Measurements from ENCODE around the gene FAM177A1. TPM values are rescaled to one million over a fixed set of nuclear protein-coding genes. Genes with fewer than 3 reads are reported as not detected.
"Not testable (repeated sequence)": the region's sequence is repeated elsewhere in the genome, so short reads cannot be mapped to it uniquely, and the experiment has no call there.

Gene FAM177A1
- total RNA-seq, 2 experiments from 2014 or later, result 40.1 to 40.7 TPM

- no peak overlapping the region for H3K27ac Mint-ChIP-seq
- H3K36me3 Mint-ChIP-seq, result peaks cover 14% of the 10 kb centered on the region
- H3K9me3 Mint-ChIP-seq (ENCODE audit: low read depth), result no peaks in the 10 kb centered on the region
- ATAC-seq, result no peak
- CTCF ChIA-PET, result no interaction called here
- H3K27me3 Mint-ChIP-seq, result no peaks in the 10 kb centered on the region
- no peak for DNase-seq
- H3K4me1 Mint-ChIP-seq, result no peaks in the 10 kb centered on the region
- no peak overlapping the region for H3K4me3 Mint-ChIP-seq
Observed at GRCh38 chr14:35078082-35078481, 32.0 kb downstream of the FAM177A1 start.

- DNase-seq (no peak), ATAC-seq (no peak)
- H3K27me3 Mint-ChIP-seq, result no peaks in the 10 kb centered on the region
- no peaks in the 10 kb centered on the region for H3K4me1 Mint-ChIP-seq
- H3K4me3 Mint-ChIP-seq, result no peak overlapping the region
- H3K27ac Mint-ChIP-seq, result no peak overlapping the region
- no peaks in the 10 kb centered on the region for H3K9me3 Mint-ChIP-seq (ENCODE audit: low read depth)
- peaks cover 17% of the 10 kb centered on the region for H3K36me3 Mint-ChIP-seq
- CTCF ChIA-PET, result no interaction called here
Observed at GRCh38 chr14:35079742-35080141, 33.7 kb downstream of the FAM177A1 start.

DNA sequence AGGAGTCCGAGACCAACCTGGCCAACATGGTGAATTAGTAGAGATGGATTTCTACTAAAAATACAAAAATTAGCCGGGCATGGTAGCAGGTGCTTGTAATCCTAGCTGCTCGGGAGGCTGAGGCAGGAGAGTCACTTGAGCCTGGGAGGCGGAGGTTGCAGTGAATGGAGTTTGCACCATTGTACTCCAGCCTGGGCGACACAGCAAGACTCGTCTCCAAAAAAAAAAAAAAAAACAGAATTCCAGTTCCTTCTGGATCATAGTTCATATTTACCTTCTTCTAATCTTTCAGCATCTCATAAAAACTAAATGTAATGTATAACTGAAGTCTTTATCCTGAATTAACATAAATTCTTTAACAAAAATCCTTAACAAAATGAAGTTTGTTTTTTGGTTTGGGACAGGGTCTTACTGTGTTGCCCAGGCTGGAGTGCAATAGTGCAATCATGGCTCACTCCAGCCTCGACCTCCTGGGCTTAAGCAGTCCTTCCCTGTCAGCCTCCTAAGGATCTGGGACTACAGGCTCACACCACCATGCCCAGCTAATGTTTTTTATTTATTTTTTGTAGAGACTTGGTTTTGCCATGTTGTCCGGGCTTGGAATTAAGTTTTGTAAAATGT is 37.6 kb downstream of the FAM177A1 start:
- CTCF ChIA-PET, result interaction anchor here (0.7 kb wide), 2 partner anchors 69 to 411 kb away, joined by 3 read pairs; no protein-coding TSS in a partner anchor
- H3K4me3 Mint-ChIP-seq, result no peak overlapping the region
- ATAC-seq, result no peak
- no peaks in the 10 kb centered on the region for H3K4me1 Mint-ChIP-seq
- no peak overlapping the region for H3K27ac Mint-ChIP-seq
- peaks cover 34% of the 10 kb centered on the region for H3K36me3 Mint-ChIP-seq
- no peaks in the 10 kb centered on the region for H3K27me3 Mint-ChIP-seq
- H3K9me3 Mint-ChIP-seq (ENCODE audit: low read depth), result no peaks in the 10 kb centered on the region
- DNase-seq, result no peak

GRCh38 chr14:35085441-35085840 is 39.4 kb downstream of the FAM177A1 start:
- no peak for ATAC-seq
- H3K36me3 Mint-ChIP-seq, result peaks cover 32% of the 10 kb centered on the region
- H3K27me3 Mint-ChIP-seq, result no peaks in the 10 kb centered on the region
- H3K4me3 Mint-ChIP-seq, result no peak overlapping the region
- CTCF ChIA-PET, result no interaction called here
- no peaks in the 10 kb centered on the region for H3K4me1 Mint-ChIP-seq
- H3K27ac Mint-ChIP-seq, result no peak overlapping the region
- no peak for DNase-seq
- H3K9me3 Mint-ChIP-seq (ENCODE audit: low read depth), result no peaks in the 10 kb centered on the region

DNA sequence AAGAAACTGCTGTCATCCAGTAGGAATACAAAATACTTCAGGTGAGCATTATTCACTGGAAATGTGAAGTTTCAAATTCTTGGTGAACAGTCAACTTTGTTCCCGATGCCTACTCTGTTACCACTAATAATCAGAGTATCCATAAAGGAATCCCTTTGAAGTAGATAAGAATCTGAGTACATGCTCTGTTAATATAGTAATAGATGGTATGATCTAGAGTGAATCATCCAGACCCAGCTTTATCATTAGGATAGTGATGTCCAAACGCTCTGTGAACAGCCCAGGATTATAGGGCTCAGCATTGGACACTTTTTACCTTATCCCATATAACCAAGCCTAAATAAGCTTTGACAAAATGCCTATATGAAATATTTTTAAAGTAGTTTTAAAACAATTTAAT is 42.4 kb downstream of the FAM177A1 start:
- no peaks in the 10 kb centered on the region for H3K9me3 Mint-ChIP-seq (ENCODE audit: low read depth)

DNA sequence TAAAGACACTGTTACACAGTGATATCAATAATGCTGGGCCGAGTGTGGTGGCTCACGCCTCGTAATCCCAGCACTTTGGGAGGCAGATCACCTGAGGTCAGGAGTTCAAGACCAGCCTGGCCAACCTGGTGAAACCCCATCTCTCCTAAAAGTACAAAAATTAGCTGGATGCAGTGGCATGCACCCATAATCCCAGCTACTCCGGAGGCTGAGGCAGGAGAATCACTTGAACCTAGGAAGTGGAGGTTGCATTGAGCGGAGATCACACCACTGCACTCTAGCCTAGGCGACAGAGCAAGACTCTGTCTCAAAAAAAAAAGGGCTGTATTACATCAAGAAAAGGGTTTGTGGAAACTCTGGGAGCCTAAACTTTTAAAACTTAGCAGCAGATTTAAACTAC is 48.6 kb downstream of the FAM177A1 start:
- H3K9me3 Mint-ChIP-seq (ENCODE audit: low read depth); H3K27me3 Mint-ChIP-seq; H3K4me3 Mint-ChIP-seq; DNase-seq; H3K27ac Mint-ChIP-seq; ATAC-seq; H3K4me1 Mint-ChIP-seq: not testable (repeated sequence)
- CTCF ChIA-PET, result interaction anchor here (1.1 to 1.5 kb wide), 2 partner anchors 12 to 63 kb away, joined by 3 to 4 read pairs; no protein-coding TSS in a partner anchor
- peaks cover 44% of the 10 kb centered on the region for H3K36me3 Mint-ChIP-seq

More for the DNA sequence above, 42.4 kb downstream of the FAM177A1 start:
- Mint-ChIP-seq H3K4me3 (no peak overlapping the region), H3K27ac (no peak overlapping the region), H3K27me3 (no peaks in the 10 kb centered on the region), H3K36me3 (peaks cover 42% of the 10 kb centered on the region), H3K4me1 (no peaks in the 10 kb centered on the region)
- CTCF ChIA-PET, result no interaction called here
- DNase-seq, result no peak
- ATAC-seq, result no peak

DNA sequence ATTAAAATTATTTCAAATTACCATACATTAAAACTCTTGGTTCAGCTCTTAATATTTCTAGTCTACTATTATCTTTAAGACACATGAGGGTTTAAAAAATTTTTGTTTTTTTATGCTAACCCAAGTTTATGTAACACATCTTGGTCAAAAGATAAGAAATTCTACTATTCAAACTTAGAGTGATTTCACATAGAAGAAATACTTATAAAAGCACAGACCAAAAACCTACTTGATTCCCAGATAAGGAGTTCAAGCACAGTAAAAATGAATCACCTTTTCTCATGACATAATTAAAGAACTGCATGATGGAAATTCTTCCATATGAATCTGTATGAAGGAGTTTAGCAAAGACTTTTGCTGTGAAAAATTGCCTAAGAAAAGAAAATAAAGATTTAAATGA is 61.8 kb downstream of the FAM177A1 start:
- CTCF ChIA-PET, result no interaction called here
- no peaks in the 10 kb centered on the region for H3K27me3 Mint-ChIP-seq

DNA sequence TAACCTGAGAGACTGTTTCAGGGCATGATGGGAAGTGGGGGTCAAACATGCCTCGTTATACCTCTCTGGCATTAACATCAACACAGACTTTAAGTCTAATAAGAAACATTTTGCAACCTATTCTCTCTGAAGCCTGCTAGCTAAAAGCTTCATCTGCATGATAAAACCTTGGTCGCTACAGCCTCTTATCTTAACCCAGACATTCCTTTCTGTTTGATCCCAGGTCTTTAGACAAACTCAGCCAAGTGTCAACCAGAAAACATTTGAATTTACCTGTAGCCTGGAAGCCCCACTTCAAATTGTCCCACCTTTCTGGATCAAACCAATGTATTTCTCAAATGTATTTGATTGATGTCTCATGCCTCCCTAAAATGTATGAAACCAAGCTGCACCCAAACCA is 66.6 kb downstream of the FAM177A1 start:
- Mint-ChIP-seq H3K4me1 (peaks cover 11% of the 10 kb centered on the region), H3K27ac (no peak overlapping the region), H3K9me3 (ENCODE audit: low read depth) (no peaks in the 10 kb centered on the region), H3K36me3 (peaks cover 51% of the 10 kb centered on the region), H3K4me3 (no peak overlapping the region), H3K27me3 (no peaks in the 10 kb centered on the region)
- ATAC-seq (no peak), DNase-seq (no peak)
- CTCF ChIA-PET, result no interaction called here

More for the DNA sequence above, 61.8 kb downstream of the FAM177A1 start:
- Mint-ChIP-seq H3K9me3 (ENCODE audit: low read depth) (no peaks in the 10 kb centered on the region), H3K4me1 (peaks cover 3% of the 10 kb centered on the region), H3K27ac (no peak overlapping the region), H3K36me3 (peaks cover 48% of the 10 kb centered on the region), H3K4me3 (no peak overlapping the region)
- ATAC-seq (no peak), DNase-seq (no peak)

DNA sequence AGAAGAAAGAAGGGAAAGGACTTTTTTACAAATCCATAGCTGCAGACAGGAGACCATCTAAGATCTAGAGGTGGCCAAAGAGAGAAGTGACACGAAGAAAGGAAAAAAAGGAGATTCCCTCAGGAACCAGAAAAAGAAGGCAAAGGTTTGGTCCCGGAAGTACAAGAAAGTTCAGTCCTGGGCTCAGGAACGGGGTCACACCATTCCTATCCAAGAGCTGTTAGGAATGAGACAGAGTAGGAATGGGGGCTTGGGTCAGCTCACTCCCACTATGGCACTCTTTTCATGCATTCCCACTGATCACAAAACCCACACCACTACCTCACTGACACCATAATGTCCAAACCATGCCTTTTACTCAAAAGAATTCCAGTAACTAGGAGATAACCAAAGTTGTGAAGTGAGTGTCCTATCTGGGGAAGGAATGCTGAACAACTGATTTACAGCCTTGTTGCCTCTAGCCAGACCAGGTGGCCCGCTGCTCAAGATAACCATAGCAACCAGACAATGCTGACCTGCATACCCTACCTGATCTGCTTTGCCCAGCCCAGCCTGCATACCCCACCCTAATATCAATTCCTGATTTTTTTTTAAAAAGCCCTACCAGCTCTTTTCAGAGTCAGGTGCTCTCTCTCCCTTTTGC is 67.4 kb downstream of the FAM177A1 start:
- Mint-ChIP-seq H3K4me1 (peaks cover 16% of the 10 kb centered on the region), H3K27ac (no peak overlapping the region), H3K36me3 (peaks cover 50% of the 10 kb centered on the region), H3K4me3 (no peak overlapping the region), H3K9me3 (ENCODE audit: low read depth) (no peaks in the 10 kb centered on the region), H3K27me3 (no peaks in the 10 kb centered on the region)
- no peak for ATAC-seq
- CTCF ChIA-PET, result no interaction called here
- no peak for DNase-seq

- H3K27ac Mint-ChIP-seq, result no peak overlapping the region
- H3K27me3 Mint-ChIP-seq, result no peaks in the 10 kb centered on the region
- H3K4me1 Mint-ChIP-seq, result peaks cover 20% of the 10 kb centered on the region
- no peak overlapping the region for H3K4me3 Mint-ChIP-seq
- H3K9me3 Mint-ChIP-seq (ENCODE audit: low read depth), result no peaks in the 10 kb centered on the region
- ATAC-seq (no peak), DNase-seq (no peak)
- CTCF ChIA-PET, result no interaction called here
- peaks cover 53% of the 10 kb centered on the region for H3K36me3 Mint-ChIP-seq
Observed at GRCh38 chr14:35114036-35114435, 68.0 kb downstream of the FAM177A1 start.

DNA sequence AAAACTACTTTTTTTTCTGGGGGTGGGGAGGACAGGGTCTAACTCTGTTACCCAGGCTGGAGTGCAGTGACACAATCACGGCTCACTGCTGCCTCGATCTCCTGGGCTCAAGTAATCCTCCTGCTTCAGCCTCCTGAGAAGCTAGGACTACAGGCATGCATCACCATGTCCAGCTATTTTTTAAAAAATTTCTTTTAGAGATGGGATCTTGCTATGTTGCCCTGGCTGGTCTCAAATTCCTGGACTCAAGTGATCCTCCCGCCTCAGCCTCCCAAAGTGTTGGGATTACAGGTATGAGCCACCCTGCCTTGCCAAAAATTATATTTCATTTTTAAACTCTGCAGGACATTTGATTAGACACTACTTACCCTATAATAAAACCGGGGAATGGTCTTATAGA is 70.2 kb downstream of the FAM177A1 start:
- Mint-ChIP-seq H3K27me3 (no peaks in the 10 kb centered on the region), H3K4me1 (peaks cover 34% of the 10 kb centered on the region), H3K27ac (no peak overlapping the region), H3K4me3 (no peak overlapping the region), H3K36me3 (peaks cover 44% of the 10 kb centered on the region), H3K9me3 (ENCODE audit: low read depth) (no peaks in the 10 kb centered on the region)
- DNase-seq, result no peak
- ATAC-seq, result no peak
- CTCF ChIA-PET, result no interaction called here

GRCh38 chr14:35117112-35117511 is 71.0 kb downstream of the FAM177A1 start:
- Mint-ChIP-seq H3K27me3 (no peaks in the 10 kb centered on the region), H3K27ac (peak overlapping the region; percentile 54), H3K4me1 (peaks cover 34% of the 10 kb centered on the region), H3K9me3 (ENCODE audit: low read depth) (no peaks in the 10 kb centered on the region), H3K36me3 (peaks cover 35% of the 10 kb centered on the region), H3K4me3 (no peak overlapping the region)
- ATAC-seq (no peak), DNase-seq (no peak)
- CTCF ChIA-PET, result no interaction called here

DNA sequence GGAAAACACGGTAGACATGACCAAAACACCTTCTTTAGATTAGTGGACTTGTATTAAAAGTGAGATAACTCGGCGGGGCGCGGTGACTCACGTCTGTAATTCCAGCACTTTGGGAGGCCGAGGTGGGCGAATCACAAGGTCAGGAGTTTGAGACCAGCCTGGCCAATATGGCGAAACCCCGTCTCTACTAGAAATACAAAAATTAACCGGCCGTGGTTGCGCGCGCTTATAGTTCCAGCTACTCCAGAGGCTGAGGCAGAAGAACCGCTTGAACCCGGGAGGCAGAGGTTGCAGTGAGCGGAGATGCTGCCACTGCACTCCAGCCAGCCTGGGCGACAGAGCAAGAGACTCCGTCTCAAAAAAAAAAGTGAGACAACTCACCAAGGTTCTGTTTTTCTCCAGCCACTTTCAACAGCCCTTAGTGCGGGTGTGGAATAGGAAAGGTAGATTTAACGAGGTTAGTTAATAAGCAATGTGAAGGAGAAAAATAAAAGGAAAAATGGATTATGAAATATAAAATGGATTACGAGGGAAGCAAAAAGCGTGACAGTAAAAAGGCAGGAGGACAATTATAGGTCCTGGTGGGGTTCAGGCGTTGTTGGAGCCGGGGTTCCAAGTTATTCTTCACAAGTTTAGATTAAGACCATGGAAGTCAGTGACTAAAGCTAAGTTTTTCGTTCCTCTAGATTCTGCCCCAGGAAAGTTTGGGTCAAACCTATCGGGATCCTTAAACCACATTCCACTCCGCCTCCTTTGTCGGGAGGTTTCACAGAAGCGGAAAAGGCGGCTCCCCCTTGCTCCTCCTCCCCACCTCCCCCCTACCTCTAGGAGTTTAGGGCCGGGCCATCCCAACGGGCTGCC is 75.2 kb downstream of the FAM177A1 start:
- Mint-ChIP-seq H3K27me3 (no peaks in the 10 kb centered on the region), H3K4me1 (peaks cover 59% of the 10 kb centered on the region), H3K27ac (peak overlapping the region; percentile 99), H3K4me3 (peak overlapping the region; percentile 94), H3K36me3 (peaks cover 21% of the 10 kb centered on the region), H3K9me3 (ENCODE audit: low read depth) (no peaks in the 10 kb centered on the region)
- DNase-seq (peak; percentile 50), ATAC-seq (no peak)
- CTCF ChIA-PET, result interaction anchor here (1.2 to 3.3 kb wide), 6 partner anchors 19 to 296 kb away, joined by 3 to 12 read pairs (median 7); partner anchors contain the start of genes FAM177A1, NFKBIA and PSMA6

All from activated CD8-positive, alpha-beta memory T cell treated with anti-CD3 and anti-CD28 coated beads, Interleukin-2, amount 10 ng/mL, durations not matched to agents 7 days and 5 days (primary cell).